Tibial nerve (tissue), 4 donors: ENCODE results near the gene SPIRE2. TPM values are rescaled to one million over a fixed set of nuclear protein-coding genes. Genes with fewer than 3 reads are reported as not detected.

Experiments
- DNase-seq, 2 donors: peaks; one replicate each; pipeline ENCODE4 v3.0.0-alpha.2; 2019; ENCODE audit warnings: low spot score in 2 of 2
- H3K27ac ChIP-seq, 4 donors: fragments of 200-600 bp; sonication (generic) in 3 of 4; one replicate each; pipeline ENCODE4 v1.5.1; 2017 to 2019; ENCODE audit warnings: mild to moderate bottlenecking in 1 of 4
- H3K27me3 ChIP-seq, 2 donors: fragments of 200-600 bp; sonication (generic) in 1 of 2; one replicate each; pipeline versions ENCODE4 v1.5.1 to v1.6.0; 2017 to 2019
- H3K36me3 ChIP-seq, 3 donors: fragments of 200-600 bp; sonication (generic); one replicate each; pipeline ENCODE4 v1.5.1; 2018 to 2019
- H3K4me1 ChIP-seq, 4 donors: fragments of 200-600 bp; sonication (generic) in 3 of 4; one replicate each; pipeline ENCODE4 v1.5.1; 2017 to 2019
- H3K4me3 ChIP-seq, 4 donors: fragments of 200-600 bp; sonication (generic) in 3 of 4; one replicate each; pipeline ENCODE4 v1.5.1; 2017 to 2019; ENCODE audit warnings: mild to moderate bottlenecking in 1 of 4, moderate library complexity in 1 of 4
- H3K9me3 ChIP-seq, 4 donors: fragments of 200-600 bp; sonication (generic) in 3 of 4; one replicate each; pipeline ENCODE4 v1.5.1; 2017 to 2019
- EP300 ChIP-seq, 2 donors: sonication (generic); formaldehyde crosslinking; IDR thresholded peaks; one replicate each; pipeline ENCODE4 v1.6.1; 2017; ENCODE audit warnings: antibody characterized with exemption in 2 of 2, mild to moderate bottlenecking in 1 of 2
- POLR2A ChIP-seq, 2 donors: fragments of 450-650 bp; IDR thresholded peaks; one replicate each; pipeline ENCODE4 v1.6.1; 2017; ENCODE audit warnings: antibody characterized with exemption in 2 of 2, mild to moderate bottlenecking in 2 of 2, moderate library complexity in 2 of 2
- WGBS, 2 donors: methylation state at CpG; one replicate each; pipeline ENCODE4 v1.1.5; 2018; 5-methylcytosine and 5-hydroxymethylcytosine counted together
- total RNA-seq, 4 donors: library from RNA; depleted of rRNA; stranded (reverse); fragments of >200 nt; gene quantifications; one replicate each; pipeline ENCODE4 v1.1.0, GENCODE V29; 2016
- TF ChIP-seq, protein P1 (sequence below), 5 experiments: fragments of 200-600 bp in 3 of 5; fragments of 450-650 bp in 2 of 5; sonication (generic) in 3 of 5; IDR thresholded peaks; one replicate each; pipeline ENCODE4 v1.5.1; 2016 to 2019; ENCODE audit warnings: antibody characterized with exemption in 5 of 5, mild to moderate bottlenecking in 3 of 5, moderate library complexity in 2 of 5

The SPIRE2 gene
- total RNA-seq, 4 donors from 2014 or later, result 1.1 to 7.2 (median 3.1) TPM; not detected in 1

- Histone ChIP-seq H3K9me3 (no peaks in the 10 kb centered on the region), H3K4me1 (peaks cover 0 to 4% (median 0%) of the 10 kb centered on the region in 4 donors), H3K27ac (no peak overlapping the region), H3K4me3 (no peak overlapping the region), H3K36me3 (peaks cover 11 to 96% (median 39%) of the 10 kb centered on the region in 3 donors), H3K27me3 (no peaks in the 10 kb centered on the region)
- TF ChIP-seq, protein P1, sequence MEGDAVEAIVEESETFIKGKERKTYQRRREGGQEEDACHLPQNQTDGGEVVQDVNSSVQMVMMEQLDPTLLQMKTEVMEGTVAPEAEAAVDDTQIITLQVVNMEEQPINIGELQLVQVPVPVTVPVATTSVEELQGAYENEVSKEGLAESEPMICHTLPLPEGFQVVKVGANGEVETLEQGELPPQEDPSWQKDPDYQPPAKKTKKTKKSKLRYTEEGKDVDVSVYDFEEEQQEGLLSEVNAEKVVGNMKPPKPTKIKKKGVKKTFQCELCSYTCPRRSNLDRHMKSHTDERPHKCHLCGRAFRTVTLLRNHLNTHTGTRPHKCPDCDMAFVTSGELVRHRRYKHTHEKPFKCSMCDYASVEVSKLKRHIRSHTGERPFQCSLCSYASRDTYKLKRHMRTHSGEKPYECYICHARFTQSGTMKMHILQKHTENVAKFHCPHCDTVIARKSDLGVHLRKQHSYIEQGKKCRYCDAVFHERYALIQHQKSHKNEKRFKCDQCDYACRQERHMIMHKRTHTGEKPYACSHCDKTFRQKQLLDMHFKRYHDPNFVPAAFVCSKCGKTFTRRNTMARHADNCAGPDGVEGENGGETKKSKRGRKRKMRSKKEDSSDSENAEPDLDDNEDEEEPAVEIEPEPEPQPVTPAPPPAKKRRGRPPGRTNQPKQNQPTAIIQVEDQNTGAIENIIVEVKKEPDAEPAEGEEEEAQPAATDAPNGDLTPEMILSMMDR (IDR thresholded peaks at IDR 0.05), result no peak
- TF ChIP-seq POLR2A (IDR thresholded peaks at IDR 0.05) (no peak), EP300 (IDR thresholded peaks at IDR 0.05) (no peak)
- DNase-seq, result no peak
- WGBS, 2 donors, result 88 to 95% methylated on average over 8 of the region's 8 CpGs
Measured at GRCh38 chr16:89884041-89884421, 55.8 kb downstream of the SPIRE2 start.

- H3K4me3 ChIP-seq, result no peak overlapping the region
- H3K9me3 ChIP-seq, result no peaks in the 10 kb centered on the region
- no peak overlapping the region for H3K27ac ChIP-seq
- peaks cover 0 to 23% (median 0%) of the 10 kb centered on the region in 4 donors for H3K4me1 ChIP-seq
- no peak for TF ChIP-seq EP300 (IDR thresholded peaks at IDR 0.05)
- TF ChIP-seq POLR2A (IDR thresholded peaks at IDR 0.05), result no peak
- TF ChIP-seq, protein P1 (IDR thresholded peaks at IDR 0.05), result no peak
- H3K36me3 ChIP-seq, result peaks cover 11 to 100% (median 55%) of the 10 kb centered on the region in 3 donors
- DNase-seq, result no peak
- 93 to 95% methylated on average over 14 of the region's 14 CpGs for WGBS, 2 donors
- no peaks in the 10 kb centered on the region for H3K27me3 ChIP-seq
Measured at GRCh38 chr16:89887243-89887642, 59.0 kb downstream of the SPIRE2 start.

GRCh38 chr16:89890200-89890599 lies 61.9 kb downstream of the SPIRE2 start:
- Histone ChIP-seq H3K27me3 (no peaks in the 10 kb centered on the region), H3K4me1 (peaks cover 0 to 23% (median 0%) of the 10 kb centered on the region in 4 donors), H3K27ac (peak overlapping the region in 2 of 4 donors; percentile 42 to 81), H3K4me3 (no peak overlapping the region), H3K36me3 (peaks cover 7 to 100% (median 46%) of the 10 kb centered on the region in 3 donors), H3K9me3 (no peaks in the 10 kb centered on the region)
- DNase-seq, result no peak
- WGBS, 2 donors, result 61 to 73% methylated on average over 9 of the region's 9 CpGs
- TF ChIP-seq EP300 (IDR thresholded peaks at IDR 0.05) (no peak), POLR2A (IDR thresholded peaks at IDR 0.05) (no peak)
- TF ChIP-seq, protein P1 (IDR thresholded peaks at IDR 0.05), result no peak

GRCh38 chr16:89890886-89891657 lies 62.8 kb downstream of the SPIRE2 start:
- peaks cover 7 to 100% (median 52%) of the 10 kb centered on the region in 3 donors for H3K36me3 ChIP-seq
- WGBS, 2 donors, result 28 to 50% methylated on average over 7 to 16 of the region's 16 CpGs
- no peak overlapping the region for H3K4me3 ChIP-seq
- no peak for DNase-seq
- H3K27ac ChIP-seq, result peak overlapping the region; percentile 18 to 81 (median 52)
- H3K27me3 ChIP-seq, result no peaks in the 10 kb centered on the region
- no peaks in the 10 kb centered on the region for H3K9me3 ChIP-seq
- TF ChIP-seq EP300 (IDR thresholded peaks at IDR 0.05), result peak in 1 of 2 donors; percentile 59
- TF ChIP-seq POLR2A (IDR thresholded peaks at IDR 0.05), result no peak
- peaks cover 0 to 23% (median 0%) of the 10 kb centered on the region in 4 donors for H3K4me1 ChIP-seq

- Histone ChIP-seq H3K27ac (peak overlapping the region in 1 of 4 donors; percentile 81), H3K27me3 (no peaks in the 10 kb centered on the region), H3K4me3 (no peak overlapping the region), H3K4me1 (peaks cover 0 to 23% (median 0%) of the 10 kb centered on the region in 4 donors), H3K36me3 (peaks cover 7 to 100% (median 45%) of the 10 kb centered on the region in 3 donors), H3K9me3 (no peaks in the 10 kb centered on the region)
- no peak for DNase-seq
- TF ChIP-seq EP300 (IDR thresholded peaks at IDR 0.05) (no peak), POLR2A (IDR thresholded peaks at IDR 0.05) (no peak)
- TF ChIP-seq, protein P1 (IDR thresholded peaks at IDR 0.05), result no peak
- WGBS, 2 donors, result 89 to 91% methylated on average over 18 of the region's 18 CpGs
Measured at GRCh38 chr16:89892055-89892630, 63.9 kb downstream of the SPIRE2 start.
